IMR-90 (cell line): ENCODE results near the gene CGREF1. TPM values are rescaled to one million over a fixed set of nuclear protein-coding genes. Genes with fewer than 3 reads are reported as not detected.
A peak's percentile ranks its signal among the peaks of the same experiment; 100 is the strongest.

ENCODE experiments used
- ATAC-seq: fragments of 200-7000 bp; cut with Tn5 transposase; 2 replicates; pipeline ENCODE4 v1.9.1; 2020; ENCODE audit warnings: low read depth, mild to moderate bottlenecking, moderate library complexity
- BruUV-seq: library from RNA; stranded (reverse); fragments of 400-500 nt; replicated peaks from 2 replicates; lab custom pipeline; 2021; lab: Mats Ljungman, UMichigan
- CTCF ChIA-PET: fragments of 300-600 bp; formaldehyde crosslinking; extraction: SDS; loops from one replicate; lab custom pipeline; 2021; ENCODE audit warnings: antibody characterized with exemption; lab: Yijun Ruan, JAX
- POLR2A ChIA-PET: fragments of 300-600 bp; sonication (Branson Sonifier 250); formaldehyde crosslinking; loops from one replicate; lab custom pipeline; 2022; ENCODE audit warnings: antibody characterized with exemption; ENCODE audit not compliant: unreplicated experiment; lab: Charles Lee
- DNase-seq: peaks from one replicate; pipeline ENCODE4 v3.0.0; 2013
- H2AFZ ChIP-seq: replicated peaks from 2 replicates; pipeline ENCODE3; 2013; ENCODE audit warnings: low read length, mild to moderate bottlenecking; ENCODE audit not compliant: poor library complexity
- H2AK5ac ChIP-seq: 2 replicates; pipeline ENCODE4 v1.6.1; 2013; ENCODE audit warnings: low read depth, low read length, inconsistent platforms
- H2AK9ac ChIP-seq: replicated peaks from 2 replicates; pipeline ENCODE3; 2013; ENCODE audit warnings: mild to moderate bottlenecking, low read depth, low read length, moderate library complexity; ENCODE audit not compliant: poor library complexity
- H2BK120ac ChIP-seq: 2 replicates; pipeline ENCODE4 v1.6.1; 2013; ENCODE audit warnings: low read depth, low read length, inconsistent platforms
- H2BK15ac ChIP-seq: 3 replicates; pipeline ENCODE4 v1.6.1; 2013; ENCODE audit warnings: low read depth, low read length, inconsistent platforms
- H2BK20ac ChIP-seq: 2 replicates; pipeline ENCODE4 v1.6.1; 2013; ENCODE audit warnings: low read depth, mild to moderate bottlenecking, inconsistent platforms, low read length, moderate library complexity
- H2BK5ac ChIP-seq: 2 replicates; pipeline ENCODE4 v1.6.1; 2013; ENCODE audit warnings: mild to moderate bottlenecking, low read depth, low read length, inconsistent platforms; ENCODE audit not compliant: poor library complexity, severe bottlenecking
- H3K14ac ChIP-seq: replicated peaks from 2 replicates; pipeline ENCODE4 v1.6.1; 2013; ENCODE audit warnings: low read depth, low read length, inconsistent platforms
- H3K18ac ChIP-seq: 2 replicates; pipeline ENCODE4 v1.6.1; 2013; ENCODE audit warnings: low read depth, low read length, control low read depth
- H3K23ac ChIP-seq: 2 replicates; pipeline ENCODE4 v1.6.1; 2013; ENCODE audit warnings: low read depth, low read length, inconsistent platforms
- H3K27ac ChIP-seq: 2 replicates; pipeline ENCODE4 v1.5.1; 2013; ENCODE audit warnings: mild to moderate bottlenecking, control low read depth, low read length; ENCODE audit not compliant: insufficient read depth
- H3K27me3 ChIP-seq: 2 replicates; pipeline ENCODE4 v1.6.1; 2013; ENCODE audit warnings: low read length; ENCODE audit not compliant: control insufficient read depth, insufficient read depth
- H3K36me3 ChIP-seq: 2 replicates; pipeline ENCODE4 v1.6.1; 2013; ENCODE audit warnings: low read length, mixed read lengths; ENCODE audit not compliant: control insufficient read depth, insufficient read depth
- H3K4ac ChIP-seq: 2 replicates; pipeline ENCODE4 v1.6.1; 2013; ENCODE audit warnings: low read depth, low read length, inconsistent platforms
- H3K4me1 ChIP-seq: 2 replicates; pipeline ENCODE4 v1.6.1; 2013; ENCODE audit warnings: low read length, mixed read lengths; ENCODE audit not compliant: control insufficient read depth, insufficient read depth
- H3K4me2 ChIP-seq: 2 replicates; pipeline ENCODE4 v1.6.1; 2013; ENCODE audit warnings: low read depth, mild to moderate bottlenecking, control low read depth, low read length, moderate library complexity
- H3K4me3 ChIP-seq: 2 replicates; pipeline ENCODE4 v1.5.1; 2013; ENCODE audit warnings: low read depth, mild to moderate bottlenecking, control low read depth, low read length, moderate library complexity; ENCODE audit not compliant: insufficient read depth
- H3K56ac ChIP-seq: 2 replicates; pipeline ENCODE4 v1.6.1; 2013; ENCODE audit warnings: low read length, inconsistent platforms; ENCODE audit not compliant: insufficient read depth; ENCODE audit errors: extremely low read depth
- H3K79me1 ChIP-seq, 2 experiments: 2 replicates each; pipeline ENCODE4 v1.6.1; 2013; ENCODE audit warnings: low read length in 2 of 2, inconsistent platforms in 1 of 2, low read depth in 1 of 2
- H3K9ac ChIP-seq: 2 replicates; pipeline ENCODE4 v1.6.1; 2013; ENCODE audit warnings: low read depth, low read length, control low read depth
- H3K9me1 ChIP-seq: 2 replicates; pipeline ENCODE4 v1.6.1; 2013; ENCODE audit warnings: low read length, inconsistent platforms; ENCODE audit not compliant: insufficient read depth
- H3K9me3 ChIP-seq: 2 replicates; pipeline ENCODE4 v1.6.1; 2013; ENCODE audit warnings: low read length; ENCODE audit not compliant: control insufficient read depth, insufficient read depth
- H4K20me1 ChIP-seq: 2 replicates; pipeline ENCODE4 v1.6.1; 2013; ENCODE audit warnings: low read length, inconsistent platforms; ENCODE audit not compliant: insufficient read depth
- H4K5ac ChIP-seq: 2 replicates; pipeline ENCODE4 v1.6.1; 2013; ENCODE audit warnings: mild to moderate bottlenecking, low read depth, low read length, control low read depth
- H4K8ac ChIP-seq, 2 experiments: 2 replicates each; pipeline ENCODE4 v1.6.1; 2013; ENCODE audit warnings: low read depth in 2 of 2, low read length in 2 of 2, control low read depth in 1 of 2, inconsistent platforms in 1 of 2
- H4K91ac ChIP-seq: 2 replicates; pipeline ENCODE4 v1.6.1; 2013; ENCODE audit warnings: low read depth, low read length, inconsistent platforms; ENCODE audit not compliant: insufficient read depth
- MXI1 ChIP-seq: IDR thresholded peaks from 2 replicates; pipeline ENCODE4 v1.6.1; 2012; ENCODE audit warnings: low read depth, mild to moderate bottlenecking, low read length, moderate library complexity, borderline replicate concordance
- RAD21 ChIP-seq: IDR thresholded peaks from 2 replicates; pipeline ENCODE4 v1.6.1; 2012; ENCODE audit warnings: low read length, improper control_type of control experiment
- RCOR1 ChIP-seq: IDR thresholded peaks from 2 replicates; pipeline ENCODE4 v1.6.1; 2012; ENCODE audit warnings: mild to moderate bottlenecking, low read length, improper control_type of control experiment; ENCODE audit not compliant: insufficient replicate concordance
- SMC3 ChIP-seq: fragments of 150-350 bp; IDR thresholded peaks from 2 replicates; pipeline ENCODE4 v1.6.1; 2016; ENCODE audit warnings: low read depth, mild to moderate bottlenecking, antibody characterized with exemption, low read length, moderate library complexity
- WGBS, 2 experiments: methylation state at CpG; one replicate each; pipeline versions ENCODE4 v1.1.5 to v1.1.7; 2013; ENCODE audit warnings: missing lambda C conversion rate in 2 of 2; ENCODE audit not compliant: insufficient read length in 1 of 2; ENCODE audit errors: extremely low coverage in 2 of 2; 5-methylcytosine and 5-hydroxymethylcytosine counted together
- dilution Hi-C: fragments of 300-500 bp; cut with HindIII; formaldehyde crosslinking; loops from one replicate; pipeline ENCODE4 v1.14.3; 2018; ENCODE audit warnings: low sequenced_read_pairs; ENCODE audit not compliant: unreplicated experiment
- in situ Hi-C: fragments of 300-500 bp; cut with MboI; formaldehyde crosslinking; loops from 3 replicates; pipeline ENCODE4 v1.14.3; 2019; ENCODE audit warnings: low sequenced_read_pairs, inconsistent platforms, mixed read lengths
- intact Hi-C: fragments of 100-400 bp; cut with micrococcal nuclease; formaldehyde crosslinking; loops from 2 replicates; pipeline ENCODE4 v1.10.0; 2022
- polyA plus RNA-seq, 3 experiments: library from polyadenylated mRNA; depleted of rRNA; stranded (reverse); fragments of >200 nt; gene quantifications; 2 replicates each; pipeline ENCODE4 v1.2.3, GENCODE V29; 2012; ENCODE audit warnings: low replicate concordance in 1 of 3
- total RNA-seq: library from RNA; depleted of rRNA; stranded (reverse); fragments of >200 nt; gene quantifications from 2 replicates; pipeline ENCODE4 v1.2.3, GENCODE V29; 2012
- TF ChIP-seq, protein P1 (sequence below): conservative IDR thresholded peaks from 2 replicates; pipeline ENCODE4 v1.5.1; 2012; ENCODE audit warnings: mild to moderate bottlenecking, low read depth, low read length, improper control_type of control experiment

Gene CGREF1
- total and polyA plus RNA-seq, 2 of the 4 experiments (the other 2 are of a cell fraction) = 0.54 to 1.3 TPM

DNA sequence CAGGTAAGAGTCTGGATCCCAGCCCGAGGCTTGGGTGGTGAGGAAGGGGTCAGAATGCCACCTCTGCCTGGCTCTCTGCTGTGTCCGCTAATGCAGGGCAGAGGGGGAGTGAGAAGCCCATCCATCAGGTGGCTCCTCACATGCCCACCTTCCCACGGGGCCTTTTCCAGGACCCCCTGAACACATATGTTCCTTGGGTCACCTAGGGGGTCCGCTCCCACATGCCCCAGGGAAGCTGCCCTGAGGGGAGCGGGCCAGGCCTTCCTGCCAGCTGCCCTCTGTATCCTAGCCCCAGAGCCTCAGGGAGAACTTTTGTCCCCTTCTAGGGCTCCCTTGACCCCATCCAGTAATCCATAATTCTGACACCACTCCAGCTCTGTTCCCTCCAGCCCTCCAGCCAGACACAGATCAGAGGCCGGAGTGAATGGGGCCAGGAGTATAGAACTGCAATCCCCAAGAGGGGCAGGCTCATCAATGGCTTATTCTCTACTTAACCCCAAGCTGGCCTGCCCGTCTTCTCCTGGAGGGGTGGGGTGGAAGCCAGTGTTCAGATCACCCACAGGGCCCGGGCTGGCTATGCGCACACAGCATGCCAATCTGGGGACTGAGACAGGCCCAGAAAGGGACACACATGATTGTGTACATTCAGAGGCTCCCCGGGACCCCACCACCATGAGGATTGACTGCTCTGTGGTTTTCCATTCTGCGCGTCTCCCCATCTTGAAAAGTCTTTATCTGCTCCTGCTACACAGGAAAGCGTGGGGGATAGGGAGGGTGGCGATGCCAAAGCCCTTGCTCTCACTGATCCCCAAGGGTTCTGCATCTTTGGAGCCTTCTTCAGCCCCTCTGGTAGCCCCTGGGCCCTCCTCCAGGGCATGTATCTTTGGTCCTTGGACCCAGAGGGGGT, 39.4 kb downstream of the CGREF1 start:
- intact Hi-C loops = no loop called here
- BruUV-seq = no TSS peak
- no CpG with 5 or more reads among the region's 14 CpGs for WGBS, 2 experiments
- peaks cover 25% of the 10 kb centered on the region for H3K4me1 ChIP-seq
- H3K9me3 ChIP-seq = no peaks in the 10 kb centered on the region
- H2AK5ac ChIP-seq = peak overlapping the region; percentile 89
- peaks cover 3 to 52% of the 10 kb centered on the region in 2 experiments; a peak in 3 of 4 replicates for H3K79me1 ChIP-seq
- in situ Hi-C loops = no loop called here
- H4K5ac ChIP-seq = peak overlapping the region; percentile 84
- peak overlapping the region; percentile 78 for H3K56ac ChIP-seq
- H4K8ac ChIP-seq = peak overlapping the region; percentile 85 to 92
- H2BK20ac ChIP-seq = peak overlapping the region; percentile 27
- H2BK5ac ChIP-seq = peak overlapping the region; percentile 91
- peak overlapping the region; percentile 36 for H2BK120ac ChIP-seq
- H3K27ac ChIP-seq = peak overlapping the region; percentile 98
- ChIA-PET POLR2A (interaction anchor here (0.6 kb wide), 1 partner anchor 46 kb away, joined by 11 read pairs; no protein-coding TSS in a partner anchor), CTCF (no interaction called here)
- H3K4me2 ChIP-seq = peak overlapping the region; percentile 98
- peaks cover 14% of the 10 kb centered on the region for H4K20me1 ChIP-seq
- DNase-seq (no peak), ATAC-seq (peak; percentile 2)
- peak overlapping the region; percentile 80 for H4K91ac ChIP-seq
- H3K4ac ChIP-seq = peak overlapping the region; percentile 89
- peak overlapping the region; percentile 94 for H2AK9ac ChIP-seq
- no peak for TF ChIP-seq MXI1
- TF ChIP-seq RAD21 = no peak
- TF ChIP-seq SMC3 = no peak
- TF ChIP-seq RCOR1 = no peak
- TF ChIP-seq, protein P1, sequence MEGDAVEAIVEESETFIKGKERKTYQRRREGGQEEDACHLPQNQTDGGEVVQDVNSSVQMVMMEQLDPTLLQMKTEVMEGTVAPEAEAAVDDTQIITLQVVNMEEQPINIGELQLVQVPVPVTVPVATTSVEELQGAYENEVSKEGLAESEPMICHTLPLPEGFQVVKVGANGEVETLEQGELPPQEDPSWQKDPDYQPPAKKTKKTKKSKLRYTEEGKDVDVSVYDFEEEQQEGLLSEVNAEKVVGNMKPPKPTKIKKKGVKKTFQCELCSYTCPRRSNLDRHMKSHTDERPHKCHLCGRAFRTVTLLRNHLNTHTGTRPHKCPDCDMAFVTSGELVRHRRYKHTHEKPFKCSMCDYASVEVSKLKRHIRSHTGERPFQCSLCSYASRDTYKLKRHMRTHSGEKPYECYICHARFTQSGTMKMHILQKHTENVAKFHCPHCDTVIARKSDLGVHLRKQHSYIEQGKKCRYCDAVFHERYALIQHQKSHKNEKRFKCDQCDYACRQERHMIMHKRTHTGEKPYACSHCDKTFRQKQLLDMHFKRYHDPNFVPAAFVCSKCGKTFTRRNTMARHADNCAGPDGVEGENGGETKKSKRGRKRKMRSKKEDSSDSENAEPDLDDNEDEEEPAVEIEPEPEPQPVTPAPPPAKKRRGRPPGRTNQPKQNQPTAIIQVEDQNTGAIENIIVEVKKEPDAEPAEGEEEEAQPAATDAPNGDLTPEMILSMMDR = no peak
- peaks cover 11% of the 10 kb centered on the region; the same call in 1 of the 2 replicates for H3K9me1 ChIP-seq
- peak overlapping the region; percentile 93 for H3K18ac ChIP-seq
- H2AFZ ChIP-seq = peak overlapping the region; percentile 83
- H3K27me3 ChIP-seq = no peaks in the 10 kb centered on the region
- H3K23ac ChIP-seq = peak overlapping the region; percentile 86
- peak overlapping the region; percentile 97 for H3K9ac ChIP-seq
- peak overlapping the region; percentile 82 for H3K14ac ChIP-seq
- peaks cover 26% of the 10 kb centered on the region; the same call in 1 of the 2 replicates for H3K36me3 ChIP-seq
- peak overlapping the region; percentile 82 for H3K4me3 ChIP-seq
- dilution Hi-C loops = no loop called here
- no peak overlapping the region; the same call in 2 of the 3 replicates for H2BK15ac ChIP-seq
